Activated CD8-positive, alpha-beta memory T cell treated with anti-CD3 and anti-CD28 coated beads, Interleukin-2, amount 50 U/mL, for 4 hours (primary cell): ENCODE results near the gene STK26.
A peak's percentile ranks its signal among the peaks of the same experiment; 100 is the strongest.
"Not testable (repeated sequence)": the region's sequence is repeated elsewhere in the genome, so short reads cannot be mapped to it uniquely, and the experiment has no call there.

Experiments
- DNase-seq: peaks from one replicate; pipeline ENCODE4 v3.0.0-alpha.2; 2020

STK26 gene

GRCh38 chrX:132040066-132040465 lies 17.0 kb downstream of the STK26 start:
- DNase-seq, result no peak

GRCh38 chrX:132041015-132041414 lies 17.9 kb downstream of the STK26 start:
- no peak for DNase-seq

GRCh38 chrX:132043977-132044376 lies 20.9 kb downstream of the STK26 start:
- no peak for DNase-seq

GRCh38 chrX:132044953-132045352 lies 21.9 kb downstream of the STK26 start:
- no peak for DNase-seq

GRCh38 chrX:132045456-132045855 lies 22.4 kb downstream of the STK26 start:
- DNase-seq, result no peak

GRCh38 chrX:132046533-132046932 lies 23.4 kb downstream of the STK26 start:
- DNase-seq, result no peak

- not testable (repeated sequence) for DNase-seq
Measured at GRCh38 chrX:132051778-132052177, 28.7 kb downstream of the STK26 start.

- no peak for DNase-seq
Measured at GRCh38 chrX:132058050-132058449, 34.9 kb downstream of the STK26 start.

- DNase-seq, result no peak
Measured at GRCh38 chrX:132058975-132059374, 35.9 kb downstream of the STK26 start.

- no peak for DNase-seq
Measured at GRCh38 chrX:132059973-132060540, 37.0 kb downstream of the STK26 start.

- no peak for DNase-seq
Measured at GRCh38 chrX:132063334-132063733, 40.2 kb downstream of the STK26 start.

- DNase-seq, result no peak
Measured at GRCh38 chrX:132063862-132064261, 40.8 kb downstream of the STK26 start.

GRCh38 chrX:132068405-132068804 lies 45.3 kb downstream of the STK26 start:
- no peak for DNase-seq

GRCh38 chrX:132071254-132071653 lies 48.2 kb downstream of the STK26 start:
- no peak for DNase-seq

- DNase-seq, result no peak
Measured at GRCh38 chrX:132077414-132077813, 54.3 kb downstream of the STK26 start.

GRCh38 chrX:132077912-132078311 lies 54.8 kb downstream of the STK26 start:
- no peak for DNase-seq

- DNase-seq, result no peak
Measured at GRCh38 chrX:132085786-132086185, 62.7 kb downstream of the STK26 start.

GRCh38 chrX:132086672-132087071 lies 63.6 kb downstream of the STK26 start:
- DNase-seq, result no peak

GRCh38 chrX:132088864-132089263 lies 65.8 kb downstream of the STK26 start:
- DNase-seq, result no peak

- DNase-seq, result no peak
Measured at GRCh38 chrX:132090403-132091159, 67.5 kb downstream of the STK26 start.

- DNase-seq, result peak; percentile 44
Measured at GRCh38 chrX:132092439-132093065, 69.5 kb downstream of the STK26 start.

GRCh38 chrX:132093239-132093860 lies 70.2 kb downstream of the STK26 start:
- DNase-seq, result no peak

GRCh38 chrX:132094164-132094563 lies 71.1 kb downstream of the STK26 start:
- DNase-seq, result no peak

GRCh38 chrX:132098704-132099103 lies 75.6 kb downstream of the STK26 start:
- DNase-seq, result not testable (repeated sequence)
